Liver (tissue), 9 donors: ENCODE data around the gene FCER1A. TPM values are rescaled to one million over a fixed set of nuclear protein-coding genes. Genes with fewer than 3 reads are reported as not detected.
A peak's percentile ranks its signal among the peaks of the same experiment; 100 is the strongest.

Experiments
- DNase-seq: peaks from one replicate; pipeline ENCODE4 v3.0.0-alpha.2; 2017; ENCODE audit warnings: low spot score
- H3K27ac ChIP-seq, 2 donors: one replicate each; pipeline ENCODE4 v1.7.0; 2013; ENCODE audit warnings: inconsistent platforms in 2 of 2, low read length in 2 of 2, control low read depth in 1 of 2, low read depth in 1 of 2, mild to moderate bottlenecking in 1 of 2
- H3K27me3 ChIP-seq, 4 donors: one replicate each; pipeline versions ENCODE4 v1.6.1 to v1.7.0; 2013; ENCODE audit warnings: low read length in 3 of 4, inconsistent platforms in 1 of 4, mild to moderate bottlenecking in 1 of 4, moderate library complexity in 1 of 4; ENCODE audit not compliant: control insufficient read depth in 4 of 4, insufficient read depth in 4 of 4
- H3K36me3 ChIP-seq, 4 donors: one replicate each; pipeline versions ENCODE4 v1.6.1 to v1.7.0; 2013; ENCODE audit warnings: low read length in 3 of 4, mild to moderate bottlenecking in 3 of 4, low read depth in 1 of 4, moderate library complexity in 1 of 4; ENCODE audit not compliant: control insufficient read depth in 4 of 4, insufficient read depth in 3 of 4
- H3K4me1 ChIP-seq, 4 donors: one replicate each; pipeline versions ENCODE4 v1.6.1 to v1.7.0; 2013; ENCODE audit warnings: low read length in 3 of 4, mild to moderate bottlenecking in 3 of 4, moderate library complexity in 1 of 4; ENCODE audit not compliant: control insufficient read depth in 4 of 4, insufficient read depth in 4 of 4
- H3K4me3 ChIP-seq, 3 donors: one replicate each; pipeline versions ENCODE4 v1.6.1 to v1.7.0; 2013; ENCODE audit warnings: low read length in 3 of 3, control low read depth in 1 of 3, low read depth in 1 of 3, mild to moderate bottlenecking in 1 of 3
- H3K9ac ChIP-seq, 2 donors: one replicate each; pipeline ENCODE4 v1.7.0; 2013; ENCODE audit warnings: low read length in 2 of 2, mild to moderate bottlenecking in 2 of 2, moderate library complexity in 2 of 2, control low read depth in 1 of 2, low read depth in 1 of 2
- H3K9me3 ChIP-seq, 4 donors: one replicate each; pipeline versions ENCODE4 v1.6.1 to v1.7.0; 2013; ENCODE audit warnings: low read length in 3 of 4; ENCODE audit not compliant: control insufficient read depth in 4 of 4
- CTCF ChIP-seq: fragments of 150-350 bp; IDR thresholded peaks from 2 replicates; pipeline ENCODE4 v1.5.1; 2017; ENCODE audit warnings: improper control_type of control experiment, low read depth, low read length; ENCODE audit not compliant: missing input control
- EGR1 ChIP-seq, 2 donors: IDR thresholded peaks; 2 replicates each; pipeline ENCODE4 v1.6.1; 2016 to 2018; ENCODE audit warnings: antibody characterized with exemption in 2 of 2, low read depth in 2 of 2
- FOXA1 ChIP-seq: IDR thresholded peaks from 2 replicates; pipeline ENCODE4 v1.6.1; 2016; ENCODE audit warnings: antibody characterized with exemption
- FOXA2 ChIP-seq: IDR thresholded peaks from 2 replicates; pipeline ENCODE4 v1.6.1; 2016; ENCODE audit warnings: antibody characterized with exemption
- GABPA ChIP-seq, 2 donors: IDR thresholded peaks in 1 of 2; conservative IDR thresholded peaks in 1 of 2; 2 replicates each; pipeline ENCODE4 v1.6.1; 2016; ENCODE audit warnings: antibody characterized with exemption in 2 of 2, mild to moderate bottlenecking in 1 of 2, moderate library complexity in 1 of 2
- HNF4A ChIP-seq, 2 donors: conservative IDR thresholded peaks; 2 replicates each; pipeline ENCODE4 v1.6.1; 2016; ENCODE audit warnings: antibody characterized with exemption in 2 of 2, mild to moderate bottlenecking in 2 of 2
- HNF4G ChIP-seq: IDR thresholded peaks from 2 replicates; pipeline ENCODE4 v1.6.1; 2016; ENCODE audit warnings: antibody characterized with exemption
- JUND ChIP-seq, 2 donors: IDR thresholded peaks; 2 replicates each; pipeline ENCODE4 v1.6.1; 2016; ENCODE audit warnings: antibody characterized with exemption in 2 of 2
- MAX ChIP-seq: IDR thresholded peaks from 2 replicates; pipeline ENCODE4 v1.6.1; 2016; ENCODE audit warnings: antibody characterized with exemption
- NR2F2 ChIP-seq: IDR thresholded peaks from 2 replicates; pipeline ENCODE4 v1.6.1; 2016; ENCODE audit warnings: antibody characterized with exemption
- RAD21 ChIP-seq, 2 donors: IDR thresholded peaks; 2 replicates each; pipeline ENCODE4 v1.6.1; 2016; ENCODE audit warnings: antibody characterized with exemption in 2 of 2, mild to moderate bottlenecking in 2 of 2
- RXRA ChIP-seq, 2 donors: IDR thresholded peaks; 2 replicates each; pipeline ENCODE4 v1.6.1; 2017 to 2018; ENCODE audit warnings: antibody characterized with exemption in 2 of 2, mild to moderate bottlenecking in 1 of 2
- SP1 ChIP-seq: IDR thresholded peaks from 2 replicates; pipeline ENCODE4 v1.6.1; 2018; ENCODE audit warnings: antibody characterized with exemption, mild to moderate bottlenecking
- TAF1 ChIP-seq: conservative IDR thresholded peaks from 2 replicates; pipeline ENCODE4 v1.6.1; 2016; ENCODE audit warnings: antibody characterized with exemption, mild to moderate bottlenecking
- YY1 ChIP-seq: IDR thresholded peaks from 2 replicates; pipeline ENCODE4 v1.6.1; 2016; ENCODE audit warnings: antibody characterized with exemption, mild to moderate bottlenecking
- WGBS: extraction: QIAGEN DNeasy Blood & Tissue Kit; methylation state at CpG from one replicate; pipeline ENCODE4 v1.1.7; 2013; 5-methylcytosine and 5-hydroxymethylcytosine counted together
- polyA plus RNA-seq, 2 donors: library from polyadenylated mRNA; stranded (reverse) in 1 of 2; unstranded in 1 of 2; fragments of 200-250 nt in 1 of 2; fragments of >200 nt in 1 of 2; fragmentation: Nextera tagmentation in 1 of 2; extraction: Ambion mirVana in 1 of 2; gene quantifications; one replicate each; pipeline versions ENCODE4 v1.2.1 to v1.2.3, GENCODE V29; 2013 to 2015
- total RNA-seq, 2 donors: library from RNA; depleted of rRNA; stranded (reverse); fragments of >200 nt; gene quantifications; one replicate each; pipeline ENCODE4 v1.2.3, GENCODE V29; 2014
- TF ChIP-seq, protein P1 (sequence below): IDR thresholded peaks from 2 replicates; pipeline ENCODE4 v1.6.1; 2016; ENCODE audit warnings: antibody characterized with exemption
- TF ChIP-seq, protein P2 (sequence below): IDR thresholded peaks from 2 replicates; pipeline ENCODE4 v1.6.1; 2016; ENCODE audit warnings: antibody characterized with exemption
- TF ChIP-seq, protein P3 (sequence below): IDR thresholded peaks from 2 replicates; pipeline ENCODE4 v1.6.1; 2016; ENCODE audit warnings: antibody characterized with exemption, mild to moderate bottlenecking
- donor health status: healthy.
- donor health status: healthy.
- donor health status: healthy.
- donor health status: healthy.
- donor health status: healthy.

FCER1A gene
- total and polyA plus RNA-seq, 4 donors: 0.08 to 3.5 (median 0.48) TPM; not detected in 1

DNA sequence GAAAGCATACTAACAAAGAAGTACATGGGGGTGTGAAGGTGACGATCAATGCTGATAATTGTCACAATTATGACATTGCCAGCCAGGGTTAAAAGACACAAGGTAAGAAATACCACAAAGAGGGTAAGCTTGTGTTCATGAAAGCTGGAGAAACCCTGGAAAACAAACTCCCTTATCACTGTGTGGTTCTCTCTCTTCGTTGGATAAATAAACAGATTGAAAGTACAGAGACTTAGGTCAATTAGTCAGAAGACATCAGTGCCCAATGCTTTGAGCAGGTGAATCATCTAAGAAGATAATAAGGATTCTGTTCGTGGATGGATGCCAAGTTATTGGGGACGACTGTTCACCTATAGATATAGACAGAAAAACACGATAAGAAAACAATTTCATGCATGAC lies 22.4 kb upstream of the FCER1A start:
- TF ChIP-seq HNF4G: no peak
- TF ChIP-seq SP1: no peak
- no peak for TF ChIP-seq YY1
- no peak for TF ChIP-seq JUND (IDR thresholded peaks at IDR 0.05)
- TF ChIP-seq TAF1: no peak
- TF ChIP-seq, protein P1, sequence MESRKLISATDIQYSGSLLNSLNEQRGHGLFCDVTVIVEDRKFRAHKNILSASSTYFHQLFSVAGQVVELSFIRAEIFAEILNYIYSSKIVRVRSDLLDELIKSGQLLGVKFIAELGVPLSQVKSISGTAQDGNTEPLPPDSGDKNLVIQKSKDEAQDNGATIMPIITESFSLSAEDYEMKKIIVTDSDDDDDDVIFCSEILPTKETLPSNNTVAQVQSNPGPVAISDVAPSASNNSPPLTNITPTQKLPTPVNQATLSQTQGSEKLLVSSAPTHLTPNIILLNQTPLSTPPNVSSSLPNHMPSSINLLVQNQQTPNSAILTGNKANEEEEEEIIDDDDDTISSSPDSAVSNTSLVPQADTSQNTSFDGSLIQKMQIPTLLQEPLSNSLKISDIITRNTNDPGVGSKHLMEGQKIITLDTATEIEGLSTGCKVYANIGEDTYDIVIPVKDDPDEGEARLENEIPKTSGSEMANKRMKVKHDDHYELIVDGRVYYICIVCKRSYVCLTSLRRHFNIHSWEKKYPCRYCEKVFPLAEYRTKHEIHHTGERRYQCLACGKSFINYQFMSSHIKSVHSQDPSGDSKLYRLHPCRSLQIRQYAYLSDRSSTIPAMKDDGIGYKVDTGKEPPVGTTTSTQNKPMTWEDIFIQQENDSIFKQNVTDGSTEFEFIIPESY: no peak
- no peak for TF ChIP-seq FOXA1
- no peak for TF ChIP-seq NR2F2
- TF ChIP-seq FOXA2: no peak
- TF ChIP-seq, protein P2, sequence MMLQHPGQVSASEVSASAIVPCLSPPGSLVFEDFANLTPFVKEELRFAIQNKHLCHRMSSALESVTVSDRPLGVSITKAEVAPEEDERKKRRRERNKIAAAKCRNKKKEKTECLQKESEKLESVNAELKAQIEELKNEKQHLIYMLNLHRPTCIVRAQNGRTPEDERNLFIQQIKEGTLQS: no peak
- no peak overlapping the region for H3K9ac ChIP-seq
- H3K36me3 ChIP-seq: no peaks in the 10 kb centered on the region
- WGBS: 49% methylated on average over 5 of the region's 5 CpGs
- no peak overlapping the region for H3K27ac ChIP-seq
- no peak for DNase-seq
- peaks cover 0 to 6% (median 0%) of the 10 kb centered on the region in 4 donors for H3K4me1 ChIP-seq
- no peak overlapping the region for H3K4me3 ChIP-seq
- no peaks in the 10 kb centered on the region for H3K27me3 ChIP-seq
- H3K9me3 ChIP-seq: no peaks in the 10 kb centered on the region

DNA sequence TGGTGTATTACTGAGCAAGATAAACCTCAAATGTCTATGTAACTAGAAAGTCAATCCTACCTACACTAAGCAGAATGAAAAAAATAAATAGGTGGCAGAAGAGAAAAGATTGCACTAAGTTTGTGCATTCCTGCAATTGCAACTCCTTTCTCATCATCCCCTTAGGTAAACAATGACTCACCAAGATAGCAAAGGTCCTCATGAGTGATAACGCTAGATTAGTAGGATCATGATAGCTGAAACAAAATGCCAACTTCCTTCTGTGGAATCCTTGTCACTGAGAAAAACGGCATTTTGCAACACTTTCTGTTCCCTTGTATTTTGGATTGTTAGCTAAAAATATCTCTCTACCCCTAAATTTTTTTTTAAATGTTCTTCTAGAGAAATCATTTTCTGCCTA lies 20.0 kb upstream of the FCER1A start:
- Histone ChIP-seq H3K36me3 (no peaks in the 10 kb centered on the region), H3K27me3 (no peaks in the 10 kb centered on the region), H3K27ac (no peak overlapping the region), H3K4me3 (no peak overlapping the region), H3K9me3 (no peaks in the 10 kb centered on the region), H3K4me1 (peaks cover 0 to 6% (median 0%) of the 10 kb centered on the region in 4 donors), H3K9ac (no peak overlapping the region)
- TF ChIP-seq HNF4A (conservative IDR thresholded peaks at IDR 0.05) (peak; percentile 80 to 92), HNF4G (peak; percentile 13), SP1 (peak; percentile 57), GABPA (IDR thresholded peaks at IDR 0.05 in 1 of 2, conservative IDR thresholded peaks at IDR 0.05 in 1 of 2) (no peak), EGR1 (IDR thresholded peaks at IDR 0.05; ENCODE audit: low read depth in 2 of 2) (peak in 1 of 2 donors; percentile 15), FOXA2 (peak; percentile 99), RXRA (IDR thresholded peaks at IDR 0.05) (peak; percentile 64 to 84), YY1 (peak; percentile 82), MAX (peak; percentile 77), NR2F2 (no peak), FOXA1 (peak; percentile 98), RAD21 (IDR thresholded peaks at IDR 0.05) (peak; percentile 63 to 68), JUND (IDR thresholded peaks at IDR 0.05) (peak; percentile 100), TAF1 (no peak), CTCF (no peak)
- TF ChIP-seq, protein P1: peak; percentile 66
- TF ChIP-seq, protein P3, sequence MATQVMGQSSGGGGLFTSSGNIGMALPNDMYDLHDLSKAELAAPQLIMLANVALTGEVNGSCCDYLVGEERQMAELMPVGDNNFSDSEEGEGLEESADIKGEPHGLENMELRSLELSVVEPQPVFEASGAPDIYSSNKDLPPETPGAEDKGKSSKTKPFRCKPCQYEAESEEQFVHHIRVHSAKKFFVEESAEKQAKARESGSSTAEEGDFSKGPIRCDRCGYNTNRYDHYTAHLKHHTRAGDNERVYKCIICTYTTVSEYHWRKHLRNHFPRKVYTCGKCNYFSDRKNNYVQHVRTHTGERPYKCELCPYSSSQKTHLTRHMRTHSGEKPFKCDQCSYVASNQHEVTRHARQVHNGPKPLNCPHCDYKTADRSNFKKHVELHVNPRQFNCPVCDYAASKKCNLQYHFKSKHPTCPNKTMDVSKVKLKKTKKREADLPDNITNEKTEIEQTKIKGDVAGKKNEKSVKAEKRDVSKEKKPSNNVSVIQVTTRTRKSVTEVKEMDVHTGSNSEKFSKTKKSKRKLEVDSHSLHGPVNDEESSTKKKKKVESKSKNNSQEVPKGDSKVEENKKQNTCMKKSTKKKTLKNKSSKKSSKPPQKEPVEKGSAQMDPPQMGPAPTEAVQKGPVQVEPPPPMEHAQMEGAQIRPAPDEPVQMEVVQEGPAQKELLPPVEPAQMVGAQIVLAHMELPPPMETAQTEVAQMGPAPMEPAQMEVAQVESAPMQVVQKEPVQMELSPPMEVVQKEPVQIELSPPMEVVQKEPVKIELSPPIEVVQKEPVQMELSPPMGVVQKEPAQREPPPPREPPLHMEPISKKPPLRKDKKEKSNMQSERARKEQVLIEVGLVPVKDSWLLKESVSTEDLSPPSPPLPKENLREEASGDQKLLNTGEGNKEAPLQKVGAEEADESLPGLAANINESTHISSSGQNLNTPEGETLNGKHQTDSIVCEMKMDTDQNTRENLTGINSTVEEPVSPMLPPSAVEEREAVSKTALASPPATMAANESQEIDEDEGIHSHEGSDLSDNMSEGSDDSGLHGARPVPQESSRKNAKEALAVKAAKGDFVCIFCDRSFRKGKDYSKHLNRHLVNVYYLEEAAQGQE: peak; percentile 56
- TF ChIP-seq, protein P2: peak; percentile 98
- no peak for DNase-seq
- 11% methylated on average over 2 of the region's 2 CpGs for WGBS
